ENCODE measurements around the gene TACR1. TPM values are rescaled to one million over a fixed set of nuclear protein-coding genes. Genes with fewer than 3 reads are reported as not detected.

Gene TACR1
- total RNA-seq, 2 donors from 2014 or later, result 2.7 to 4.2 TPM

DNA sequence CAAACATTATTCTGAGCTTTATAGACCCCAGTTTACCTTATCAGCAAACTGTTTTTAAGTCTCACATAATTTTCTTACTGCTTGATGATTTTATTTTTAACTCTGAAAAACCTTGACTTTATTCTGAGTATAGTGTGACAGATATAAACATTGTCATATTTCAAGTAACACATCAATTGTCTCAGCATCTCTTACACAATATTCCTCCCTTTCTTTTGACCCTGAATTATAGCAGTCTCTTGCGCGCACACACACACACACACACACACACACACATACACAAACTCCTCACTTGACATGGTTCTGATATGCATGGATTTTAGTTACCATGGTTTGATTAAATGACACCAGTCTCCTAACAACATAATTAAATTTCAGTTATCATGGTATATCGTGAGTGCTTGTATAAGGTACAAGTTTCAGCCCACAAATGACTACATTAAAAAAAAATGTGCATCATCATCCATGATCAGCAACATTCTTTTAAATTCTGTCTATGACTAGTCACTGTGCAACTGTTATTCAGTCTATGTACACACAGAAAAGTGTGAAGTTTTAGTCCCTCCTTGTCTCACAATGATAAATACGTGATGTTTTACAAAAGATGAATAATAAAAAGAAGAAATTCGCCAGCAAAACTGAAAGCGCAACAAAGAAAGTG lies 39.5 kb upstream of the TACR1 start:
- Histone ChIP-seq H3K4me3 (no peak overlapping the region), H3K4me1 (replicated peaks) (no peaks in the 10 kb centered on the region), H3K27ac (no peak overlapping the region), H3K27me3 (replicated peaks; ENCODE audit: insufficient read depth) (no peaks in the 10 kb centered on the region), H3K36me3 (no peaks in the 10 kb centered on the region), H3K9me3 (no peaks in the 10 kb centered on the region)
- no peak for DNase-seq (ENCODE audit: low spot score)
- TF ChIP-seq POLR2A (IDR thresholded peaks at IDR 0.05) (no peak), POLR2AphosphoS5 (IDR thresholded peaks at IDR 0.05) (no peak)
- TF ChIP-seq, protein P1, sequence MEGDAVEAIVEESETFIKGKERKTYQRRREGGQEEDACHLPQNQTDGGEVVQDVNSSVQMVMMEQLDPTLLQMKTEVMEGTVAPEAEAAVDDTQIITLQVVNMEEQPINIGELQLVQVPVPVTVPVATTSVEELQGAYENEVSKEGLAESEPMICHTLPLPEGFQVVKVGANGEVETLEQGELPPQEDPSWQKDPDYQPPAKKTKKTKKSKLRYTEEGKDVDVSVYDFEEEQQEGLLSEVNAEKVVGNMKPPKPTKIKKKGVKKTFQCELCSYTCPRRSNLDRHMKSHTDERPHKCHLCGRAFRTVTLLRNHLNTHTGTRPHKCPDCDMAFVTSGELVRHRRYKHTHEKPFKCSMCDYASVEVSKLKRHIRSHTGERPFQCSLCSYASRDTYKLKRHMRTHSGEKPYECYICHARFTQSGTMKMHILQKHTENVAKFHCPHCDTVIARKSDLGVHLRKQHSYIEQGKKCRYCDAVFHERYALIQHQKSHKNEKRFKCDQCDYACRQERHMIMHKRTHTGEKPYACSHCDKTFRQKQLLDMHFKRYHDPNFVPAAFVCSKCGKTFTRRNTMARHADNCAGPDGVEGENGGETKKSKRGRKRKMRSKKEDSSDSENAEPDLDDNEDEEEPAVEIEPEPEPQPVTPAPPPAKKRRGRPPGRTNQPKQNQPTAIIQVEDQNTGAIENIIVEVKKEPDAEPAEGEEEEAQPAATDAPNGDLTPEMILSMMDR (IDR thresholded peaks at IDR 0.05), result no peak
- 45% methylated on average over 6 of the region's 6 CpGs for WGBS
- intact Hi-C loops (cut with DNase I), result no loop called here

DNA sequence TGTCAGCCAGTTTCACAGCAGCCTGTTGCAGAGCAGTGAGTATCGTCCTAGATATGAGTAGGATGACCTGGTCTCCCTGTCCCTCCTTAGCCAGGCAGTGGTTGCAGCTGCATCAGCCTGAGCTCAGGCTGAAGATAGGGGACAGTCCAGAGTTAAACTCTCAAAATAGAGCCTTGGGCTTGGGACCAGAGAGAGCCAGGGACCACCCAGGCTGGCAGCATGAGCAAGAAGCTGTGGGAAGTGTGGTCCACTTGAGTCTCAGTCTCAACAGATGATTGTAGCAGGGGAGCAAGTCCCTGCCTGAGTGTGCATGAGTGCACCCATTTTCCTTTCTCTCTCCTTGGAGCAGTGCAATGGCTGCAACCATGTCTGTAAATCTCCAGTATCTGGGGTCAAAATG lies 38.0 kb upstream of the TACR1 start:
- Histone ChIP-seq H3K4me1 (replicated peaks) (no peaks in the 10 kb centered on the region), H3K27me3 (replicated peaks; ENCODE audit: insufficient read depth) (no peaks in the 10 kb centered on the region), H3K36me3 (no peaks in the 10 kb centered on the region), H3K4me3 (no peak overlapping the region), H3K27ac (no peak overlapping the region), H3K9me3 (no peaks in the 10 kb centered on the region)
- WGBS, result 100% methylated on average over 1 of the region's 1 CpG
- TF ChIP-seq, protein P1 (IDR thresholded peaks at IDR 0.05), result no peak
- intact Hi-C loops (cut with DNase I), result no loop called here
- DNase-seq (ENCODE audit: low spot score), result no peak

- H3K36me3 ChIP-seq, result no peaks in the 10 kb centered on the region
- H3K27me3 ChIP-seq (replicated peaks; ENCODE audit: insufficient read depth), result no peaks in the 10 kb centered on the region
- 90% methylated on average over 4 of the region's 4 CpGs for WGBS
- intact Hi-C loops (cut with DNase I), result no loop called here
- H3K9me3 ChIP-seq, result no peaks in the 10 kb centered on the region
- TF ChIP-seq, protein P1 (IDR thresholded peaks at IDR 0.05), result no peak
- TF ChIP-seq POLR2A (IDR thresholded peaks at IDR 0.05) (no peak), POLR2AphosphoS5 (IDR thresholded peaks at IDR 0.05) (no peak)
- no peaks in the 10 kb centered on the region for H3K4me1 ChIP-seq (replicated peaks)
- no peak overlapping the region for H3K27ac ChIP-seq
- DNase-seq (ENCODE audit: low spot score), result no peak
- H3K4me3 ChIP-seq, result no peak overlapping the region
Observed at GRCh38 chr2:75233965-75234364, 34.6 kb upstream of the TACR1 start.

- no peak overlapping the region for H3K27ac ChIP-seq
- no peaks in the 10 kb centered on the region for H3K9me3 ChIP-seq
- WGBS, result 95% methylated on average over 3 of the region's 3 CpGs
- H3K27me3 ChIP-seq (replicated peaks; ENCODE audit: insufficient read depth), result no peaks in the 10 kb centered on the region
- H3K36me3 ChIP-seq, result no peaks in the 10 kb centered on the region
- DNase-seq (ENCODE audit: low spot score), result no peak
- no peak for TF ChIP-seq POLR2AphosphoS5 (IDR thresholded peaks at IDR 0.05)
- no peak for TF ChIP-seq POLR2A (IDR thresholded peaks at IDR 0.05)
- TF ChIP-seq, protein P1 (IDR thresholded peaks at IDR 0.05), result no peak
- intact Hi-C loops (cut with DNase I), result no loop called here
- no peaks in the 10 kb centered on the region for H3K4me1 ChIP-seq (replicated peaks)
- H3K4me3 ChIP-seq, result no peak overlapping the region
Observed at GRCh38 chr2:75226617-75227016, 27.3 kb upstream of the TACR1 start.

DNA sequence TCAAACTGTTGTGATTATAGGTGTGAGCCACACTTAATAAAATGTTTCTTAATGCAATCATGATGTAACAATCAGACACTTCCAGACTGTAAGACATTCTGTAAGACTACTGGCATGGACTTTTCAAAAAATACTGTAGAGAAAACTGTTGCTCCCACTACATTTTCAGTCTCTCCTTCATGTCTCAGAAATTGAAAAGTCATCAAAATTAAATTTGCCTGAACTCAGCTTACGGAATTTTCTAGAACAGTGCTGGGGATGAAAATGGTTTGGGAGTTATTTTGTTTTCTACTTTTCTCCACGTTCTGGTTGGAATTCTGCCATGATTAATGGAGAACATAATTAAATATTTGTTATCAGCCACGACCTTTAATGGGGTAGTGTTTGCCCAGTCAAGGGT lies 26.8 kb upstream of the TACR1 start:
- no peaks in the 10 kb centered on the region for H3K36me3 ChIP-seq
- no peak for DNase-seq (ENCODE audit: low spot score)
- TF ChIP-seq, protein P1 (IDR thresholded peaks at IDR 0.05), result no peak
- no peak for TF ChIP-seq POLR2AphosphoS5 (IDR thresholded peaks at IDR 0.05)
- no peak for TF ChIP-seq POLR2A (IDR thresholded peaks at IDR 0.05)
- H3K27ac ChIP-seq, result no peak overlapping the region
- no peaks in the 10 kb centered on the region for H3K27me3 ChIP-seq (replicated peaks; ENCODE audit: insufficient read depth)
- 45% methylated on average over 3 of the region's 3 CpGs for WGBS
- intact Hi-C loops (cut with DNase I), result no loop called here
- no peaks in the 10 kb centered on the region for H3K4me1 ChIP-seq (replicated peaks)
- H3K9me3 ChIP-seq, result no peaks in the 10 kb centered on the region
- no peak overlapping the region for H3K4me3 ChIP-seq
